SU-DHL-6 (cell line): ENCODE data around the gene PPP1R12C.

Source experiments
- H2AFZ ChIP-seq: fragments of 200-600 bp; sonication (generic); 2 replicates; pipeline ENCODE4 v1.6.1; 2014; ENCODE audit warnings: low read depth, mild to moderate bottlenecking, moderate library complexity, mixed read lengths, antibody characterized with exemption, low read length; ENCODE audit not compliant: severe bottlenecking
- H3F3A ChIP-seq: fragments of 200-600 bp; shearing (Covaris generic); 2 replicates; pipeline ENCODE4 v1.6.0; 2016; ENCODE audit warnings: antibody characterized with exemption, mild to moderate bottlenecking; ENCODE audit not compliant: insufficient read depth
- H3K27ac ChIP-seq: fragments of 200-600 bp; sonication (generic); 2 replicates; pipeline ENCODE4 v1.5.1; 2016; ENCODE audit warnings: low read depth, mild to moderate bottlenecking, low read length, moderate library complexity, mixed read lengths
- H3K27me3 ChIP-seq: fragments of 200-600 bp; sonication (generic), shearing (Covaris generic); 2 replicates; pipeline ENCODE4 v1.6.0; 2014; ENCODE audit warnings: mild to moderate bottlenecking, low read length
- H3K36me3 ChIP-seq: fragments of 200-600 bp; sonication (generic); 2 replicates; pipeline ENCODE4 v1.6.1; 2014; ENCODE audit warnings: mild to moderate bottlenecking, low read length, mixed read lengths
- H3K4me2 ChIP-seq: fragments of 300-600, 200-600 bp; shearing (Covaris generic), sonication (generic); 2 replicates; pipeline ENCODE4 v1.6.0; 2014; ENCODE audit warnings: low read length, low read depth, mild to moderate bottlenecking; ENCODE audit not compliant: poor library complexity, severe bottlenecking
- H3K4me3 ChIP-seq: fragments of 200-600 bp; sonication (generic); 2 replicates; pipeline ENCODE4 v1.5.1; 2014; ENCODE audit warnings: antibody characterized with exemption, low read length, mild to moderate bottlenecking, mixed read lengths; ENCODE audit not compliant: insufficient read depth, poor library complexity, severe bottlenecking
- H3K79me2 ChIP-seq: fragments of 200-600 bp; sonication (generic); 2 replicates; pipeline ENCODE4 v1.6.1; 2014; ENCODE audit warnings: mild to moderate bottlenecking, low read length, moderate library complexity; ENCODE audit not compliant: insufficient read depth
- H3K9ac ChIP-seq: fragments of 200-600 bp; sonication (generic); 2 replicates; pipeline ENCODE4 v1.7.0; 2014; ENCODE audit warnings: mild to moderate bottlenecking, low read length
- H3K9me2 ChIP-seq: fragments of 200-600 bp; sonication (generic); replicated peaks from 2 replicates; pipeline ENCODE4 v1.6.1; 2014; ENCODE audit warnings: low read length; ENCODE audit not compliant: insufficient read depth
- H3K9me3 ChIP-seq: fragments of 200-600 bp; sonication (generic); 2 replicates; pipeline ENCODE4 v1.6.1; 2014; ENCODE audit warnings: low read length, mixed read lengths; ENCODE audit not compliant: insufficient read depth
- H4K20me1 ChIP-seq: fragments of 200-600 bp; sonication (generic); 2 replicates; pipeline ENCODE4 v1.6.1; 2014; ENCODE audit warnings: low read depth, mild to moderate bottlenecking, antibody characterized with exemption, low read length, moderate library complexity, mixed read lengths
- EZH2phosphoT487 ChIP-seq: fragments of 200-600 bp; sonication (generic), shearing (Covaris generic); conservative IDR thresholded peaks from 2 replicates; pipeline ENCODE4 v1.6.1; 2018; ENCODE audit warnings: mild to moderate bottlenecking, antibody characterized with exemption, low read length, moderate library complexity, mixed read lengths
- TF ChIP-seq, protein P1 (sequence below): fragments of 200-600 bp; sonication (generic); IDR thresholded peaks from one replicate; pipeline ENCODE4 v1.5.1; 2017; ENCODE audit warnings: antibody characterized with exemption, mild to moderate bottlenecking, low read length, moderate library complexity; ENCODE audit not compliant: insufficient read depth, poor library complexity, severe bottlenecking

PPP1R12C gene

GRCh38 chr19:55096061-55096701, 21.3 kb downstream of the PPP1R12C start:
- Histone ChIP-seq H3F3A (no peaks in the 10 kb centered on the region), H3K79me2 (peaks cover 6% of the 10 kb centered on the region; the same call in 1 of the 2 replicates), H3K36me3 (no peaks in the 10 kb centered on the region), H3K27me3 (no peaks in the 10 kb centered on the region), H3K9me2 (no peaks in the 10 kb centered on the region), H2AFZ (no peak overlapping the region), H3K27ac (no peak overlapping the region), H3K4me3 (no peak overlapping the region), H3K9ac (no peak overlapping the region), H3K4me2 (no peak overlapping the region), H3K9me3 (no peaks in the 10 kb centered on the region), H4K20me1 (no peaks in the 10 kb centered on the region)
- TF ChIP-seq, protein P1, sequence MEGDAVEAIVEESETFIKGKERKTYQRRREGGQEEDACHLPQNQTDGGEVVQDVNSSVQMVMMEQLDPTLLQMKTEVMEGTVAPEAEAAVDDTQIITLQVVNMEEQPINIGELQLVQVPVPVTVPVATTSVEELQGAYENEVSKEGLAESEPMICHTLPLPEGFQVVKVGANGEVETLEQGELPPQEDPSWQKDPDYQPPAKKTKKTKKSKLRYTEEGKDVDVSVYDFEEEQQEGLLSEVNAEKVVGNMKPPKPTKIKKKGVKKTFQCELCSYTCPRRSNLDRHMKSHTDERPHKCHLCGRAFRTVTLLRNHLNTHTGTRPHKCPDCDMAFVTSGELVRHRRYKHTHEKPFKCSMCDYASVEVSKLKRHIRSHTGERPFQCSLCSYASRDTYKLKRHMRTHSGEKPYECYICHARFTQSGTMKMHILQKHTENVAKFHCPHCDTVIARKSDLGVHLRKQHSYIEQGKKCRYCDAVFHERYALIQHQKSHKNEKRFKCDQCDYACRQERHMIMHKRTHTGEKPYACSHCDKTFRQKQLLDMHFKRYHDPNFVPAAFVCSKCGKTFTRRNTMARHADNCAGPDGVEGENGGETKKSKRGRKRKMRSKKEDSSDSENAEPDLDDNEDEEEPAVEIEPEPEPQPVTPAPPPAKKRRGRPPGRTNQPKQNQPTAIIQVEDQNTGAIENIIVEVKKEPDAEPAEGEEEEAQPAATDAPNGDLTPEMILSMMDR, result no peak
- TF ChIP-seq EZH2phosphoT487, result no peak

GRCh38 chr19:55095260-55096060, 22.0 kb downstream of the PPP1R12C start:
- TF ChIP-seq EZH2phosphoT487, result no peak
- TF ChIP-seq, protein P1, result no peak
- Histone ChIP-seq H3K36me3 (no peaks in the 10 kb centered on the region), H4K20me1 (no peaks in the 10 kb centered on the region), H3K27ac (no peak overlapping the region), H3K9me3 (no peaks in the 10 kb centered on the region), H3K9me2 (no peaks in the 10 kb centered on the region), H3K79me2 (peaks cover 6% of the 10 kb centered on the region; the same call in 1 of the 2 replicates), H3K4me3 (no peak overlapping the region), H3K27me3 (no peaks in the 10 kb centered on the region), H2AFZ (no peak overlapping the region), H3F3A (no peaks in the 10 kb centered on the region), H3K4me2 (no peak overlapping the region), H3K9ac (no peak overlapping the region)

- H3K9ac ChIP-seq, result no peak overlapping the region
- no peaks in the 10 kb centered on the region for H3K36me3 ChIP-seq
- H3K4me2 ChIP-seq, result no peak overlapping the region
Measured at GRCh38 chr19:55094456-55095259, 22.8 kb downstream of the PPP1R12C start.

More at GRCh38 chr19:55094456-55095259, 22.8 kb downstream of the PPP1R12C start:
- no peaks in the 10 kb centered on the region for H3F3A ChIP-seq
- no peaks in the 10 kb centered on the region for H4K20me1 ChIP-seq
- H3K79me2 ChIP-seq, result peaks cover 6% of the 10 kb centered on the region; the same call in 1 of the 2 replicates
- no peak overlapping the region for H3K27ac ChIP-seq
- TF ChIP-seq, protein P1, result no peak
- no peak for TF ChIP-seq EZH2phosphoT487
- no peak overlapping the region for H3K4me3 ChIP-seq
- H3K27me3 ChIP-seq, result no peaks in the 10 kb centered on the region
- no peaks in the 10 kb centered on the region for H3K9me2 ChIP-seq
- no peaks in the 10 kb centered on the region for H3K9me3 ChIP-seq
- no peak overlapping the region for H2AFZ ChIP-seq
